Right renal pelvis (tissue), 4 donors: ENCODE data around the gene GTF2F2. TPM values are rescaled to one million over a fixed set of nuclear protein-coding genes. Genes with fewer than 3 reads are reported as not detected.
A peak's percentile ranks its signal among the peaks of the same experiment; 100 is the strongest.

Experiments used
- DNase-seq, 4 donors: peaks; one replicate each; pipeline ENCODE4 v3.0.0-alpha.2; 2013; ENCODE audit warnings: low read depth in 4 of 4, low spot score in 3 of 4, missing footprints in 1 of 4
- polyA plus RNA-seq, 4 donors: library from polyadenylated mRNA; unstranded; fragments of 120-200 nt; gene quantifications; one replicate each; pipeline ENCODE4 v1.2.1, GENCODE V29; 2013; ENCODE audit not compliant: insufficient read length in 4 of 4

The GTF2F2 gene, protein sequence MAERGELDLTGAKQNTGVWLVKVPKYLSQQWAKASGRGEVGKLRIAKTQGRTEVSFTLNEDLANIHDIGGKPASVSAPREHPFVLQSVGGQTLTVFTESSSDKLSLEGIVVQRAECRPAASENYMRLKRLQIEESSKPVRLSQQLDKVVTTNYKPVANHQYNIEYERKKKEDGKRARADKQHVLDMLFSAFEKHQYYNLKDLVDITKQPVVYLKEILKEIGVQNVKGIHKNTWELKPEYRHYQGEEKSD
- 10 to 100 TPM; 28.3 to 30.5 (median 29.8) TPM for polyA plus RNA-seq

DNA sequence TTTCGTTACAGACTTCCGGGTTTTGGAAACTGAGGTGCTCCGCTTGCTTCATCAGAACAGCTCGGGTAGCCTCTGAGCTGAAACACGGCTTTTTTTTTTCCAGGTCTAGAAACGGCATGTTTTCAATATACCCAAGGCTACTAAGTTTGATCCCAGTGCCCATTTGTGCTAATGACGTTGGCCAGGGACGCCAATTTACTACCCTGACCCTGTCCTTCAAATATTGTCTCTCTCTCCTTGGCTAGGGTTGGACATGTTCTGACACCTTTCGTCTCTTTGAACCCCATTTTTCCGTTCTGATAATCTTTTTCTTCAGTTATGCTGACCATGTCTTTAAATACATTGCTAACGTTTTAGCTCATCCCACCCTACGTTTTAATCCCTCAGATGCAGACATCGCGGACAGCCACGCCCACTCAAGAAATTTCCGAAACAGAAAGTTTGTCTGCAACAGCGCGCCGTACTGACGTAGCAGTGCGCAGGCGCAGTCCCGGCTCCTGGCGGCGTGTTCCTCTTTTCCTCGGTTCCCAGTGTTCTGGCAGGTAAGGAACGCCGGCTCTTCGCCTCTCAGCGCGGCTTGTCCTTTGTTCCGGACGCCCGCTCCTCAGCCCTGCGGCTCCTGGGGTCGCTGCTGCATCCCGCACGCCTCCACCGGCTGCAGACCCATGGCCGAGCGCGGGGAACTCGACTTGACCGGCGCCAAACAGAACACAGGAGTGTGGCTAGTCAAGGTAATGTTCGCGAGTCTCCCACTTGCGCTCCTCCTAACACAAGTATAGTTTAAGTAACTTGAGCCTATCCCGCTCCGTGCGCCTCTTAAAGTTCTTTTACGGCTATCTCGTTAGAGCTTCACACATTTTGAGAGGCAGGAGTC, at the start of gene GTF2F2:
TSS of gene GTF2F2 (plus strand) at position 520 of the 874 bp plus-strand sequence. CDS start at position 666, 146 bp downstream.
- DNase-seq = peak; percentile 82 to 90 (median 85)

DNA sequence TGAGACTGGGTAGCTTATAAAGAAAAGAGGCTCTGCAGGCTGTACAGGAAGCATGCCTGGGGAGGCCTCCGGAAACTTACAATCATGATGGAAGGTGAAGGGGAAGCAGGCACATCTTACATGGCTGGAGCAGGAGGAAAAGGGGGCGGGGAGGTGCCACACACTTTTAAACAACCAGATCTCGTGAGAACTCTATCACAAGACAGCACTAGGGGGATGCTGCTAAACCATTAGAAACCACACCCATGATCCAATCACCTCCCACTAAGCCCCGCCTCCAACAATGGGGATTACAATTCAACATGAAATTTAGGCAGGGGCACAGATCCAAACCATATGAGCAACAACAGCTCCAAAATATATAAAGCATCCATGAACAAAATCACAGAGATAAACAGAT, 46.5 kb upstream of the GTF2F2 start:
- DNase-seq = no peak

DNA sequence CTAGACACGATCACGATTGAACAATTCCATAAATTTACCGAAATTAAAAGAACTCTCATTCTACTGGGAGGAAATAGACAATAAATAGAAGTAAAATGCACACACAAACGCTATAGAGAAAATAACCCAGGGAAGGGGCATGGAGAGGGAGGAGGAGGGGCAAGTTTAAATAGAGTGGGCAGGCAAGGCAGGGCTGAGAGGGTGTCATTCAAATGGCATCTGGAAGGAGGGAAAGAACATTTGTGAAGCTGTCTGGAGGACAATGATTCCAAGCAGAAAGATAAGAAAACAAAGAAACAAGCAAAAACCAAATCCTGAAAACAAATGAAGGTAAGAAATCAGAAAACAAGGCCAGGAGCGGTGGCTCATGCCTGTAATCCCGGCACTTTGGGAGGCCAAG, 45.6 kb upstream of the GTF2F2 start:
- no peak for DNase-seq

- DNase-seq = no peak
Measured at GRCh38 chr13:45078003-45078402, 42.3 kb upstream of the GTF2F2 start.

DNA sequence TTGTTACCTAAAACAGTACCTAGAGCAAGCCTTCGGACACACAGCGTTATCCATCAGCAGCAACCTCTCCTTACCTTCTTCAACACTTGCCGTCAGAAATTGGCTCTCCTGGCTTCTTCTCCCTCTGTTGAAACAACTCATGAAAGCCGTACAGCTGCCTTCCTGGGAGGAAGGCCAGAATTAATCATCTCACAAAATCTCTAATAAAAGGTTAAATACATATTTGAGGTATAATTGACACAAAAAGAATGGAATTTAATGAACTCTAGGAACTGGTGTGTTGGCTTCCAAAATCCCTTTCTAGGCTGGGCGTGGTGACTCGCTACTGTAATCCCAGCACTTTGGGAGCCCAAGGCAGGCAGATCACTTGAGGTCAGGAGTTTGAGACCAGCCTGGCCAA, 37.3 kb upstream of the GTF2F2 start:
- no peak for DNase-seq

GRCh38 chr13:45084515-45084914, 35.8 kb upstream of the GTF2F2 start:
- DNase-seq = no peak

- no peak for DNase-seq
Measured at GRCh38 chr13:45086484-45086883, 33.8 kb upstream of the GTF2F2 start.

GRCh38 chr13:45092663-45093062, 27.6 kb upstream of the GTF2F2 start:
- no peak for DNase-seq

DNA sequence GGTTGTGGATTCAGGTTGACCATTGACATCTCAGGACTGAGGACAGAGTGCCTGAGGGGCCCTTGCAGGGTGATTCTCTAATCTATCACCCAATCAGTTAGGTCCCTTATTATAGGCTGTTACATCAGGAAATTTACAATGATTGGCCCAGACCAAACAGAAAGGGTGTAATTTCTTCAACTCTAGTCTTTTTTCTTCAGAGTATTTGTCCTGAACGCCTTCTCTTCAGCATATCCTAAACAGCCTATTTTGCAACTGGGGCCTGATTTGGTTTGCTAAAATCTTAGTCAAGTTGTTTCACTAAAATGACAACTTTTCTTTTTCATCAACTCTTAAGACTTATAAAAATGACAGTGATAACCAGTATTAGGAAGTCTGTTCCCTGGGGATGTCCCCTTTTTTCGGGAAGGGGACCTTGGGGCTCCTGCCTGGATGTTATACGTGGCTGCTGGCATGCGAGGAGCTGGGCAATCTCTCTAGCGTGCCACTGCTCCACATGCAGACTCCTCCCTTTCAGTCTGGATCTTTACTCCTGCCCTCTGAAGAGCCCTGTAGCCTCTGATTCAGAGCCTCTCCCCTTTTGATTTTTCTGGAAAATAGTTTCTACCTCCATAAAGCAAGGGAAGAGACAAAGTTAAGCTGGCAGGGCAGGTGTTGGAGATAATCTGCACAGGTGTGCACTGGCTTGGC, 19.6 kb upstream of the GTF2F2 start:
- no peak for DNase-seq

- DNase-seq = no peak
Measured at GRCh38 chr13:45101327-45102018, 18.8 kb upstream of the GTF2F2 start.

DNA sequence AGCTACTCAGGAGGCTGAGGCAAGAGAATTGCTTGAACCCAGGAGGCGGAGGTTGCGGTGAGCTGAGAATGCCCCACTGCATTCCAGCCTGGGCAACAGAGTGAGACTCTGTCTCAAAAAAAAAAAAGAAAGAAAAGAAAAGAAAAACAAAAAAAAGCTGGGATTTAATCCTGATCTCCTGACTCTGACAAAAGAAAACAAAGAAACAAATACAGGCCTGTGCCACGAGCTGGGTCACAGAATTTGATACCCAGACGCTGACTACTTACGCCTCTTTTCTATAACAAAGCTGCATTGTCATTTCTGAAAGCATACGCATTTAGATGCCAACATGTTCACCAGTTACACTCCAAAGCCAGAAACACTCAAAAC, 18.2 kb upstream of the GTF2F2 start:
- no peak for DNase-seq

GRCh38 chr13:45103449-45103848, 16.9 kb upstream of the GTF2F2 start:
- no peak for DNase-seq

GRCh38 chr13:45104261-45104660, 16.0 kb upstream of the GTF2F2 start:
- DNase-seq = no peak

- DNase-seq = no peak
Measured at GRCh38 chr13:45105895-45106294, 14.4 kb upstream of the GTF2F2 start.

DNA sequence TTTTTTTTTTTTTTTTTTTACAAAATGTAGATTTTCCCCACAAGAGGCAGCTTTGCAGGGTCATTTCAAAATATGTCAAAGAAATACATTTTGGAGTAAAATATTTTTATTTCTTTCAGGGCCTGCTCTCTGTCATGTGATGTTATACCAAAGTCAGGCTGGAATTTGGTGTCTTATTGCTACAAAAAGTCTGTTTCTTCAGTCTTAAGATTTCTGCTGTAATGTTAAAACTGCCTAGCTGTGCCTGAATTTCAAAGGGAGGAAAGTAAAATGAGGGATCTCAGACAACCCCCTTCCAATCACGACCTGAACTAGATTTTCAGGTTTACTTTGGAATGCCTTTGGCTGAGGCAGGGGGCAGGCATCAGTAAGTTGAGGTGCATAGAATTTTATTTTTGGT, 12.8 kb upstream of the GTF2F2 start:
- no peak for DNase-seq

DNA sequence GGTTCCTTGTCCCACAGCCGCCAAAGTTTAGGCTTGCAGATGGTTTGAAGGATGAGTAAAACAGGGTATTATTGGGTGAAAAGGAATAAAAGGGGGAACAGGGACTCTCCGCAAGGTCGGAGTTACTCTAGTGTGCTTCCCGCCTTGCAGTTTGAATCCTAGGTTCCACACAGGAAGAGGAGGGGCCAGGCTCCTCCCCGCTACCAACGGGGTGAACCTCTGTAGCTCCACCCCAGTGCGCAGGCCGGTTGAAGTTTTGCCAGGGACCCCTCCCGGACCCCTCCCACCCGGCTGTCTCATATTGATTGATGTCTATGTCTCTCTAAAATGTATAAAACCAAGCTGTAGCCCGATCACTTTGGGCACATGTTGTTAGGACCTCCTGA, 11.6 kb upstream of the GTF2F2 start:
- no peak for DNase-seq

DNA sequence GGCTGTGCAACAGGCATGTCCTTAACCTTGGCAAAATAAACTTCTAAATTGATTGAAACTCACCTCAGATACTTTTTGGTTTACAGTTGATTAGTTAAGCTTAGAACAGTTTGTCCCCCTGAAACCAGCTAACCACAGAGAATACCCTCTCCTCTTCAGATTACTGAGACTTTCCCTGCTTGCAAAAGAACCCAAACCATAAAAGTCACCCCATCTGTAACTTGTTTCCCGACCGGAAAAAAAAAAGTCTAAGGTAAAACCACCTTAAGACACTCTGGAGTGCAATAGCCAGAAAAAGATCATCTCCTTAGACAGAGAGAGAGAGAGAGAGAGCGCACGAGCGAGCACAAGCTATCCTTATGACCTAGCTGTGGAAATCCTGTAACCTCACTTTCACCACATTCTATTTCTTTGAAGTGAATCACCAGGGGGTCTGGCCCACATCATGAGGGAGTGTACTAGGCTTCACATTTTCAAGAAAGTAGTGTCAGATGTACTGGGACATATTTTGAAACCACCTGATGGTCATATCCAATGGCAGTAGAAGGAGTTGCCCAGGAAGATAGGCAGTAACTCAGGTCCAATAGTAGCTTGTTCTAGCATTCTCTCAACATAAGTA, 11.1 kb upstream of the GTF2F2 start:
- DNase-seq = no peak

GRCh38 chr13:45113233-45114224, 6.8 kb upstream of the GTF2F2 start:
- DNase-seq = no peak

DNA sequence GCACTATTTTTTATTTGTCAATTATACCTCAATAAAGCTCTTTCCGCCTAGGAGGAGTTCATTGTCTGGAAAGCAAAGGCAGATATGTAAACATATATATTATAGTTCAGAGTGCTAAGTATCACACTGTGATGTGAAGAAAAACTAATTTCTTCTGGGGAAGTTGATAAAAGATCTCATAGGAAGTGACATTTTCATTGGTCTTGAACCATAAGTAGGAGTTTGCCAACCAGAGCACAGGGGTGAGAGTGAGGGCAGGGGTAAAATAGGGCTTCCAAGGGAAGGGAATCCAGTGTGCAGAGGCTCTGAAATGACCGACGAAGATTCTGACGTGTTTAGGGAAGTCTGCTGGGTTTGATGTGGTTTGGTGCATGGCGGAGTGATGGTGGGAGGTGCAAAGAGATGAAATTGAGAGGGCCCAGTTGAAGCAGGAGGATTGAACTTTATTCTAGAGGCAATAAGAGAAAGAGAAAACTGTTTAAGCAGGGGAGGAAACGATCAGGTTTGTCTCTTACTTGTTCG, 780 bp upstream of the GTF2F2 start:
- peak in 1 of 4 donors; percentile 4 for DNase-seq
